GM04504 (cell line): ENCODE measurements around the gene C1orf94.
"Not testable (repeated sequence)": the region's sequence is repeated elsewhere in the genome, so short reads cannot be mapped to it uniquely, and the experiment has no call there.

Experiments used
- DNase-seq: peaks from one replicate; pipeline ENCODE4 v3.0.0-alpha.2; 2012; ENCODE audit warnings: low read depth

The C1orf94 gene

DNA sequence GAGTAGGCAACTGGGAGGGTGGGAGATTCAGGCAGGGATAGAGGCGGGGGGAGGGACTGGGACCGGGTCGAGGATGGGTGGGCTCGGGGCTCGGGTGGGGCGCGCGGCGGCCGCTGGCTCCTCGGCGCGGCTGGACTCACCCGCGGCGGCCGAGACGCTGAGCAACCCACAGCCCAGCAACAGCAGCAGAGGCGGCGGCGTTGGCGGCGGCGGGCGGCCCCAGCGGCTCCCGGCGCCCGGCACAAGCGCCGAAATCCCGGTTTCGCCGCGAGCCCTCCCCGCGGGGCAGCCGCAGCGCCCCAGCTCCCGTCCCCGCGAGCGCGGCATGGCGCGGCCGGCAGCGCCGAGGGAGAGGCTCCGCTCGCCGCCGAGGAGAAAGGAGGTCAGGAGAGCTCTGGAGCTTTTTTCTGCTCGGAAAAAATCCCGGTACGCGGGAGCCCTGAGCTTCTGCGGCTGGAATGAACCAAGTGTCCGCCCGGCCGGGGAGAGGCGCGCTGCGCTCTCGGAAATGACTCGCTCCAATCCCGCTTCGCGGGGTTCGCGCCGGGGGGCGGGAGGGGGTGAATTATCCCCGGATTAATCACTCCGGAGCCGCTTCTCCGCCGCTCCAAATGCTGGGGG, 11.8 kb upstream of the C1orf94 start, which contains the start of gene CSMD2:
Gene CSMD2, minus strand, starts transcription at position 460 of the 621 bp plus-strand sequence. Its CDS starts 133 bp downstream, at position 327.
- DNase-seq, result peak; percentile 10

DNA sequence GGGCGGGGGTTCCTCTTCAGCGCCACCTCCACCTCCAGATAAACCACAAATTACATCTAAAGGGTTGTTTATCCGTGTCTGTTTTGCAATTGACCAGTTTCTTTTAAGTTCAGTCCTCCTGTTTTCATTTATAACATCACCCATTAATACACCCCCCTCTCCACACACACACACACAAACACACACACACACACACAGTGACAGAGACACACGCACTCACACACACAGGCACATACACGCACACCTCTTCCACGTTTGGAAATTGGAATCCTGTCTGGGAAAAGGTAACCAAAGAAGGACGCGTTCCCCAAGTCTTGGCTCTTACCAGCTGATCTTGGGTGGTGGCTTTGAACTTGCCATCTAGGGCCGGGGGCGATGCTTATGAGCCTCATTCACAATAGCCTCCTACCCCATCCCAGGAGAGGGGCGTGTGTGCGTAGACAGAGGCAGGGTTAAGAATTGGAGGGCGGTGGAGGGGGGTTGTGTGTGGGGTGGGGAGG, 11.2 kb upstream of the C1orf94 start:
- DNase-seq, result no peak

- no peak for DNase-seq
Measured at GRCh38 chr1:34166191-34166624, 10.5 kb upstream of the C1orf94 start.

GRCh38 chr1:34166625-34167361, 9.9 kb upstream of the C1orf94 start:
- DNase-seq, result no peak

GRCh38 chr1:34167389-34167788, 9.3 kb upstream of the C1orf94 start:
- DNase-seq, result no peak

- no peak for DNase-seq
Measured at GRCh38 chr1:34175744-34176143, 963 bp upstream of the C1orf94 start.

DNA sequence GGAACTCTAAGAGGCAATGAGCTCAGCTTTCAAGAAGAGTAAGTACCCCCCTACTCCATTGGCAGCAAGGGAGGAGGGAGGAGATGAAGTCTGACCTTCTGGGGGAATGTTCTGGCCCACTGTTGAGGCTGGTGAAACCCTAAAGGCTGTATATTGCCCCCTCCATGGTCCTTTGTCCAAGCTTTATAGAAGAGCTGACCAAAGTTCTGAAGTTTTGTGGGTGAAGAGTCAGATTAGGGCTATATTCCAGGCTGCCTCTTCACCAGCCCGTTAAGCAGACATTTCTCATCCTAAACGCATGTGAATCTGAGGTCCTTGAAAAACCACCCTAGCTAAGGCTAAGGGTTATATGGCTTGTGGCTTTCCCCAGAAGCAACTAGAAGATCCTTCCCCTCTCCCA, 1.4 kb downstream of the C1orf94 start:
- DNase-seq, result no peak

GRCh38 chr1:34183381-34183780, 6.7 kb downstream of the C1orf94 start:
- not testable (repeated sequence) for DNase-seq

- no peak for DNase-seq
Measured at GRCh38 chr1:34186741-34187494, 10.2 kb downstream of the C1orf94 start.

GRCh38 chr1:34188418-34188817, 11.7 kb downstream of the C1orf94 start:
- DNase-seq, result no peak

GRCh38 chr1:34188985-34189384, 12.3 kb downstream of the C1orf94 start:
- DNase-seq, result no peak

DNA sequence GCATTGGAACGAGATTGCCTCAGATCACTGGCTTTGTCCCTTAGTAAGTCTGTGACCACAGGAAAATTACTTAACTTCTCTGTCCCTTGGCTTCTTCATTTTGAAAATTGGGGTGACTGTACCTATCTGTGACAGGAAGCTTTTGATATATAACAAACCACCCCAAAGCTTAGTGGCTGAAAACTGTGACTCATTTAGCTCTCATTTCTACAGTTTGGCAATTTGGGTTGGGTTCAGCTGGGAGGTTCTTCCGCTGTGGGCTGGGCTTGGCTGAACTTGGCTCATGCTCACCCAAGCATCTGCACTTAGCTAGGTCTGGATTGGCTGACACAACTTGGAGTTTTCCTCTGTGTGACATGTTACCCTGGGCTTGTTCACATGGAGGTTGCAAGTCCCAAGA, 14.0 kb downstream of the C1orf94 start:
- no peak for DNase-seq

DNA sequence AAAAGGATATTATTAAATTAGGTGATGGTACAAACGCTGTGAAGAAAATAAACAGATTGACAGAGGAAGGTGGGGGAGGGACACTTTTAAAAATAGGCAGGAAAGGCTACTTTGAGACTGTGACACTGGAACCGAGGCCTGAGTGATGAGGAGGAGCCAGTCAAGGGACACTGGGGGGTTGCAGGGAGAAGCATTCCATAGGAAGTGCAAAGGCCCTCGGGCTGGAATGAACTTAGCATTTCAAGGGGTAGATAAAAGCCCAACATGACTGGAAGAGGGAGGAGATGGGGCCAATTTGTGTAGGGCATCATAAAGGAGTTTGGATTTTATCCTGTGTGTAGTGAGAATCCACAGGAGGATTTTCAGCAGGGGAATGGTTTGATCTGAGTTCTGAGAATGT, 15.9 kb downstream of the C1orf94 start:
- DNase-seq, result no peak

- DNase-seq, result peak; percentile 1
Measured at GRCh38 chr1:34199927-34200326, 23.2 kb downstream of the C1orf94 start.

DNA sequence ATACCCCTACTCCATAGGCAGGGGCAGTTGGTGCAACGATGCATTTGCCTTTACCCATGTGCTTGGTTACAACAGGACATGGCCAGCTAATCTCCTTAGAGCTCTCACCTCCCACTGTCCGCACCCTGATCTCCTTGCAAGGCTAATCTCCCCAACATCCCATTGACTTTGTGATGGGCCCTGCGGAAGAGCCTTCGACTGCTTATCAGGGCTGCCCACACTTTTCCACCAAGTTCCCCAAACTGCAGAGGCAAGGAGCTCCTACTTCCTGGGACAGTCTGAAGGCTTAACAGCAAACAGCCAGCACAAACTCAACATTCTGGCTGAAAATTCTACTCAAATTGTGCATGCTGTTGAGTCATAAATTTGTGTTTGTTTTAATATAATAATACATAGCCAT, 36.0 kb downstream of the C1orf94 start:
- no peak for DNase-seq

GRCh38 chr1:34213956-34214355, 37.2 kb downstream of the C1orf94 start:
- no peak for DNase-seq

DNA sequence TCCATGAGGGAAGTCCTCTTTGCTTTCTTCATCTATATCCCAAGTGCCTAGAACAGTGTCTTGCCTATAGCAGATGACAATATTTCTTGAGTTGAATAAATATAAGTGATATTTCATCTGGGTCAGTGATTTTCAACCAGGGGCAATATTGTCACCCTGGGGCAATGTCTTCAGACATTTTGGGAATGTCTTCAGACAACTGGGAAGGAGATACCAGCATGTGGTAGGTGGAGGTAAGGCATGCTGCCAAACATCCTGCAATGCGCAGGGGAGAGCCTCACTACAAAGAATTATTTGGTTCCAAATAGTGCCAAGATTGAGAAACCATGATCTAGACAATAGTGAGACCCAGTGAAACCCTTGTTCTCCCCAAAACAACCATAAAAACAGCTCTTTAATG, 54.7 kb downstream of the C1orf94 start:
- DNase-seq, result no peak

DNA sequence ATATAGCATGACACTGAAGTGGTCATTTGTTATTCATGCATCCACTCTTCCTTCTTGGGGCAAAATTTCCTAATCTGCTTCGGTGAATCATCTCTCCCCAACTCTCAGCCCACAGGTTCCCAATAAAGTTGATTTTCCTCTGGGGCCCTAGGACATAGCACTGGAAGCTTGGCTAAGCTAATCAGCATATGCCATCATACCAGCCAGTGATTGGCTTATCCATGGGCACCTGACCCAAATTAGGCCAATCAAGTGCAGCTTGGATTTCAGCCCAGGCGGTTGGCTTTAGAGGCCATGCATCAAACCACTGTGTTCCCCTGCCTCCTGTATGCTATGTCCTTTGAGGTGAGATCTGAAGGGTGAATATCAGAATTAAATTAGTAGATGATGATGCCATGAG, 58.9 kb downstream of the C1orf94 start:
- DNase-seq, result no peak

- DNase-seq, result no peak
Measured at GRCh38 chr1:34236089-34236488, 59.4 kb downstream of the C1orf94 start.

DNA sequence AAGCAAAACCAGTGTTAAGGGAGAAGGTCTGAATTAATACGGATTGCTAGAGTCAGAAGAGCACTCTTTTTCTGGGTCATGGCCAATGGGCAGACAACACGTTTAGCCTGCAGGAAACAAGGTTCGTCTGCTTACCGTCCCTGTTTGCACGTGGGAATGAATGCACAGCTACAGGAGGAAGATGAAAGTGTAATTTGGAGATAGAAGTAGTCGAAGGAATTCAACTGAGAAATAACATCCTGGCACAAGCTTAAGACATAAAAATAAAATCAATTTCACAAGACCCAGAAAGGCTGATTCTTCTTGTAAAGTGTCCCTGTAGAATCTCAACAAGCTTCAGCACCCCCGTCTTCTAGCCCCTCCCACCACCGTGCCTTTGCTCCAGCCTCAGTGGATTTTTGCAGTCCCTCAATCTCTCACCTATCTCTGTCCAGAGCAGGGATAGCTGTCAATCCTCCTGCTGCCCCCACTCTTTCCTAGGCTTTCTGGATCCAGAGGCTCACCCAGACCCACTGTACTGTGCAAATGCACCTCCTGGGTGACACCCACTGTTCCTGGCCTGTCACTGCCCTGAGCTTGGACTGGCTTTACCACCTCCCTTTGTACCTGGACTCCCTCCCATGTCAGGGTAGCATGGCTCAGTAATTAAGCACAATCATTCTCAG, 60.6 kb downstream of the C1orf94 start:
- no peak for DNase-seq

- no peak for DNase-seq
Measured at GRCh38 chr1:34245967-34246366, 69.3 kb downstream of the C1orf94 start.

DNA sequence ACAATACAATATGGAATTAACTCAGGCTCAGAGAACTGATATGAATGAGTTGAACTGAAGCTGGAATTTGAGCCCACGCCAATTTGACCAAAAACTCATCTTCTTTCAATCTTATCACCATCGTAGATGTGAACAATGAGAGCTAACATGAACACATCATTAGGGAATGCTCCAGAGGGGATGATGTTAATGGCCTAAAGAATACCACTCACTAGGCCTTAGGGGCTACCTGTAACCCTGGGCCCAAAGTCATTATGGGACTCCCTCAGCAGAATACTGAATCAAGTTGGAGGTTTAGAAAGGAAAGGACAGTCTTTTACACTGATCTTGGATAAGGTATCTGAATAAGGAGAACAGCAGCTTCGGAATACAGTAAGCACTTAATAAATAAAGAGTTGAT, 73.6 kb downstream of the C1orf94 start:
- DNase-seq, result no peak
